Left ventricle myocardium inferior (tissue), 1 donor: ENCODE results near the gene PIWIL4. TPM values are rescaled to one million over a fixed set of nuclear protein-coding genes. Genes with fewer than 3 reads are reported as not detected.
A peak's percentile ranks its signal among the peaks of the same experiment; 100 is the strongest.

Experiments used
- DNase-seq: peaks from one replicate; pipeline ENCODE4 v3.0.0-alpha.2; 2020
- H3K27ac ChIP-seq: fragments of 200-600 bp; replicated peaks from 2 replicates; pipeline ENCODE4 v1.8.0; 2021
- H3K27me3 ChIP-seq: fragments of 200-600 bp; 2 replicates; pipeline ENCODE4 v1.8.0; 2021; ENCODE audit warnings: low read depth
- H3K36me3 ChIP-seq: fragments of 200-600 bp; 2 replicates; pipeline ENCODE4 v1.8.0; 2021
- H3K4me1 ChIP-seq: fragments of 200-600 bp; 2 replicates; pipeline ENCODE4 v1.8.0; 2021
- H3K4me3 ChIP-seq: fragments of 200-600 bp; 2 replicates; pipeline ENCODE4 v1.8.0; 2021; ENCODE audit warnings: mild to moderate bottlenecking, moderate library complexity
- H3K9me3 ChIP-seq: fragments of 200-600 bp; replicated peaks from 2 replicates; pipeline ENCODE4 v1.8.0; 2021
- CTCF ChIP-seq: fragments of 200-600 bp; IDR thresholded peaks from 2 replicates; pipeline ENCODE4 v1.8.0; 2021; ENCODE audit warnings: antibody characterized with exemption, mild to moderate bottlenecking, borderline replicate concordance
- intact Hi-C: fragments of 100-400 bp; cut with micrococcal nuclease; formaldehyde crosslinking; loops from one replicate; pipeline ENCODE4 v1.11.0; 2022
- total RNA-seq: library from RNA; stranded (reverse); fragmentation: NEBNext Ultra II Directional; extraction: Animal tissue kit (Norgen Biotek cat#: 25700); gene quantifications from one replicate; pipeline ENCODE4 v1.2.1, GENCODE V29; 2021
- donor health status: DM: no; HTN: yes; CAD: no; lungs with severe emphysema.

Gene PIWIL4
- total RNA-seq, 1 donor from 2014 or later, result 0.66 TPM

- H3K4me3 ChIP-seq, result peak overlapping the region; percentile 73
- DNase-seq, result peak; percentile 30
- peak overlapping the region; percentile 94 for H3K27ac ChIP-seq
- H3K9me3 ChIP-seq, result no peaks in the 10 kb centered on the region
- H3K27me3 ChIP-seq, result no peaks in the 10 kb centered on the region
- intact Hi-C loops, result no loop called here
- no peak for TF ChIP-seq CTCF
- peaks cover 58% of the 10 kb centered on the region for H3K4me1 ChIP-seq
- H3K36me3 ChIP-seq, result no peaks in the 10 kb centered on the region
Observed at GRCh38 chr11:94544646-94545263, 22.4 kb upstream of the PIWIL4 start.

GRCh38 chr11:94545264-94546161, 21.7 kb upstream of the PIWIL4 start:
- Histone ChIP-seq H3K36me3 (no peaks in the 10 kb centered on the region), H3K9me3 (no peaks in the 10 kb centered on the region), H3K4me1 (peaks cover 58% of the 10 kb centered on the region), H3K27ac (no peak overlapping the region), H3K4me3 (peak overlapping the region; percentile 73), H3K27me3 (no peaks in the 10 kb centered on the region)
- TF ChIP-seq CTCF, result no peak
- peak; percentile 19 for DNase-seq
- intact Hi-C loops, result no loop called here

GRCh38 chr11:94546162-94546470, 21.1 kb upstream of the PIWIL4 start:
- H3K9me3 ChIP-seq, result no peaks in the 10 kb centered on the region
- no peak for DNase-seq
- intact Hi-C loops, result no loop called here
- no peak overlapping the region for H3K27ac ChIP-seq
- H3K4me3 ChIP-seq, result peak overlapping the region; percentile 73
- H3K27me3 ChIP-seq, result no peaks in the 10 kb centered on the region
- peaks cover 58% of the 10 kb centered on the region for H3K4me1 ChIP-seq
- TF ChIP-seq CTCF, result no peak
- H3K36me3 ChIP-seq, result no peaks in the 10 kb centered on the region

- no peak for TF ChIP-seq CTCF
- Histone ChIP-seq H3K27ac (no peak overlapping the region), H3K4me1 (peaks cover 58% of the 10 kb centered on the region), H3K9me3 (no peaks in the 10 kb centered on the region), H3K4me3 (peak overlapping the region; percentile 73), H3K36me3 (no peaks in the 10 kb centered on the region), H3K27me3 (no peaks in the 10 kb centered on the region)
- intact Hi-C loops, result no loop called here
- DNase-seq, result no peak
Observed at GRCh38 chr11:94546886-94547285, 20.3 kb upstream of the PIWIL4 start.

- no peak for DNase-seq
- no peak for TF ChIP-seq CTCF
Observed at GRCh38 chr11:94549146-94549545, 18.0 kb upstream of the PIWIL4 start.

More at GRCh38 chr11:94549146-94549545, 18.0 kb upstream of the PIWIL4 start:
- intact Hi-C loops, result no loop called here
- Histone ChIP-seq H3K27ac (no peak overlapping the region), H3K9me3 (no peaks in the 10 kb centered on the region), H3K4me1 (peaks cover 52% of the 10 kb centered on the region), H3K27me3 (no peaks in the 10 kb centered on the region), H3K4me3 (no peak overlapping the region), H3K36me3 (no peaks in the 10 kb centered on the region)
